HG03342 (cell line): ENCODE measurements around the gene OR12D1.
"Not testable (repeated sequence)": the region's sequence is repeated elsewhere in the genome, so short reads cannot be mapped to it uniquely, and the experiment has no call there.

Experiments used
- ATAC-seq: cut with Tn5 transposase; IDR thresholded peaks from one replicate; pipeline ENCODE4 v1.9.1; 2021; ENCODE audit warnings: mild to moderate bottlenecking, moderate library complexity; ENCODE audit not compliant: unreplicated experiment

The OR12D1 gene

DNA sequence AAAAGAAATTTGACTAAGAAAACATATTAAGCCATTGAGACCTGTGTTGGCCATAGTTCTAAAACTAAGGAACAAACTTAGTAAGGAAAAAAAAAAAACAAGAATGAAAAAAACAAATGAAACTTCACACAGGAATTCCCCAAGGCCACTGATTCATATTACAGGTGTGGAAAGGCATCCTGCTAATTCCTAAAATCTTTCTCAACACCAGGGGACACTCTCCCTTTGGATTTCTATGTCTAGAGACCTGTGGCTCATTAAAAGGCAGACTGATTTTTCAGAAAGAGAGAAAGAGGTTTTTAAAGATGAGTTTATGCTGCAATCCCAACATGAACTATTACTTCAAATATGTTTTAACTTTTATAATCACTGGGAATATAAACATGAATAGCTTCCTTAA, at the start of gene OR12D1:
OR12D1 (plus strand) TSS at position 341 of the 400 bp plus-strand sequence.
- no peak for ATAC-seq

GRCh38 chr6:29368765-29369164, 46.0 kb upstream of the OR12D1 start, which contains the start of gene OR5V1:
OR5V1 (minus strand) TSS chr6:29368865; CDS start chr6:29356195, 12,670 bp downstream.
- no peak for ATAC-seq

GRCh38 chr6:29375191-29375590, 39.5 kb upstream of the OR12D1 start, which contains the start of gene OR12D3:
OR12D3 (minus strand) TSS chr6:29375291; CDS start chr6:29375287, 4 bp downstream.
- no peak for ATAC-seq

DNA sequence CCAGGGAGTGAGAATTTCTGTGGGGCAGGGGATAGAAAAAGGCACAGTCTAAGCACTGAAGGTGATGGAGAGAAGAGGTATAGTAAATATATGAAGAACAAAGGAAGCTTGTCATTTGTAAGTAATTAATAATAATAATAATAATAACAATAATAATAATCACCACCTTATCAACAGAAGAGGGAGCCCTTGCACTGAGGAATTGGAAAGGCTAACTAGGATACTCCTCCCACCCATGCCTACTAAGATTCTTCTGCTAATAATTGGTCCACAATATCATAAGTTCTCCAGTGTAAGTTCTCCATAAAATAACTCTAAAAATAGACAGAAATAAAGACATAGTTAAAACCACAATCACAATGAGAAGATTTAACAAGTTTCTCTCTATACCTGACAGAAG, 38.7 kb upstream of the OR12D1 start:
- ATAC-seq: no peak

GRCh38 chr6:29388533-29388932, 26.2 kb upstream of the OR12D1 start:
- no peak for ATAC-seq

GRCh38 chr6:29395331-29395730, 19.4 kb upstream of the OR12D1 start, which contains the start of gene OR12D2:
OR12D2 (plus strand) TSS chr6:29395631; CDS start chr6:29396700, 1,069 bp downstream.
- no peak for ATAC-seq

- ATAC-seq: no peak
These were observed 15.2 kb upstream of the OR12D1 start for GRCh38 chr6:29399525-29399924.

DNA sequence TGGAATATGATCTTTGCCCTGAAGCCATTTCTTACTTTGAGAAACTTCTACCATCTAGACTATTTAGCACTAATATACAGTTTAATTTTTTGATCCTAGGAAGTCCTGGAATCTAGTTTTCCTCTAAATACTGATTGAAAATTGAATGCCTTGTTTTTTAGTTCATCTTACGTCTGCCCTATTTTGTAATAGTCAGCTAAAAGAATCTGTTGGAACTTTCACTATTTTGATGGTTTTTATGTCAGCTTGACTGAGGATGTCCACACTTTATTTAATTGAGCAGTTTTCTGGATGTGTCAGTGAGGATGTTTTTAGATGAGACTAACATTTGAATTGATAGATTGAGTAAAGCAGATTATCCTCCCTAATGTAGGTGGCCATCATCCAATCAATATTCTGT, 10.9 kb upstream of the OR12D1 start:
- no peak for ATAC-seq

- no peak for ATAC-seq
These were observed 4.8 kb downstream of the OR12D1 start for GRCh38 chr6:29419516-29419915.

DNA sequence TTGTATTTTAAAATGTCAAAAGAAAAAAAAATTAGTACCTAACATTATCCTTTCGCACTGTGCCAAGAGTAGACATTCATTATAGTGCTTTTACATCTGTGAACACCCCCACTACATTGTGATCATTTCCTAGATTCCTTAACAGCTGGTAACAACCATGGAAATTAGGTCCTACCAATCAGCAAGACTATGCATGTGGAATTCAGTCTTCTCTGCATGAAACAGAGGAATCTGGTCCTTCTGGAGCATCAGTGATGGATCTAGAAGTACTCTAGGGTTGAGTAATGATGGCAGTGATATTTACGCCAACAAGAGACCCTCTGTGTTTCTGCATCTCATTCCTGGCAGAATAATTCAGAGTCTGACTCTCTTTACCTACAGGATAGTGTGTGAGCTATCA, 9.4 kb downstream of the OR12D1 start:
- ATAC-seq: no peak

- ATAC-seq: no peak
These were observed 9.8 kb downstream of the OR12D1 start for GRCh38 chr6:29424575-29424974.

- no peak for ATAC-seq
These were observed 10.3 kb downstream of the OR12D1 start for GRCh38 chr6:29425075-29425474.

- no peak for ATAC-seq
These were observed 11.9 kb downstream of the OR12D1 start for GRCh38 chr6:29426654-29427053.

DNA sequence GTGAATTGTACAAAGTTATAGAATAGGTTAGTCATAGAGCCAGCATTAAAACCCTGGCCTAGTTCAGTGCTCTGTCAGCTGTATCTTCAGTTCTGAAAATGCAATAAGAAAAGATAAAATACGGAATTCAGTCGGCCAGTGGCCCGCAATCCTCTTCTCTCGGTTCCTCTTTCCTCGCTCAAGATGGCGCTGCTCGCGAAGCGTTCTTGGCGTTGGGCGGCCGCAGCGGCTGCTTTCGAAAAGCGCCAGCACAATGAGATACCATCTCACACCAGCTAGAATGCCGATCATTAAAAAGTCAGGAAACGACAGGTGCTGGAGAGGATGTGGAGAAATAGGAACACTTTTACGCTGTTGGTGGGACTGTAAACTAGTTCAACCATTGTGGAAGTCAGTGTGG, 22.0 kb downstream of the OR12D1 start:
- not testable (repeated sequence) for ATAC-seq

DNA sequence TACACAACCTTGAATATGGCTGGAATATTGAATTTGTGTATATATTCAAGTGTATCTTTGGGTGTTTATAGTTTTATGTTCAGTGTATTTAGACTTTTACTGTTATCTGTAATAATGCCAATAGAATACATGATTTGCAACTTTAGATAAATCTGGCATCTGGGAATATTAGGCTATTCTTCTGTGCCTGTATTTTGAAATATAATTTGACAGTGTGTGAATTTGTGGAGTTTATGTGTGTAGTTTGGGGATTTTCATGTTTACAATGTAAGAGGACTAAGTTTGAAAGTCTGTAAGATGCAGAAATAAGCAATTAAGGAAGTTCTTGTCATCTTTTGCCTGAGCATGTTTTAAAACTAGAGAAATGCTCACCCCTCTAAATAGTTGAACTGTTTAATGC, 24.3 kb downstream of the OR12D1 start, which contains the start of gene OR10C1:
OR10C1 (plus strand) TSS at position 301 of the 400 bp plus-strand sequence. CDS start 710 bp downstream, outside the sequence.
- ATAC-seq: no peak

DNA sequence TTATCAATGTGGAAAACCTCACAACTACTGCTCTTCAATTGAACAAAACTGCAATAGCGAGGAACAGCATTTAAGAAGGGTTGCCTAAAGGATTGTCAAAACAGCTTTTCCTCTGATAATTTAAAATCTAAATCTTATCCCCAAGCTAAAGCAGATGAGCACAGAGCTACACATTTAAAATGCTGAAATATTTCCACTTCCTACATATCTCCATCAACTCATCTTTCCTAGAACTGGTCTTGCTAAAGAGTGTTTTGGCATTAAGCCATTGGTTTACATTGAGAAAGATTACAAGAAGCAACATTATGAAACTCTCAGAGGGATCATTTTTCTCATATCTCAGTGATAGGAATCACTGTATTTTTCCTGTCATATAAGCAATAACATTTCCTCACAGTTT, 28.0 kb downstream of the OR12D1 start:
- ATAC-seq: no peak

DNA sequence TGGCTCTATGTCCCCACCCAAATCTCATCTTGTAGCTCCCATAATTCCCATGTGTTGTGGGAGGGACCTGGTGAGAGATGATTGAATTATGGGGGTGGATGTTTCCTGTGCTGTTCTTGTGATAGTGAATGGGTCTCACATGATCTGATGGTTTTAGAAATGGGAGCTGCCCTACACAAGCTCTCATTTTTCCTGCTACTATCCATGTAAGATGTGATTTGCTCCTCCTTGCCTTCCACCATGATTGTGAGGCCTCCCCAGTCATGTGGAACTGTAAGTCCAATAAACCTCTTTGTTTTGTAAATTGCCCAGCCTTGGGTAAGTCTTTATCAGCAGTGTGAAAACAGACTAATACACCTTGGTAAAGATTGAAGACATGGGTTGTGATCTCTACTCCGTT, 29.3 kb downstream of the OR12D1 start:
- not testable (repeated sequence) for ATAC-seq

- ATAC-seq: no peak
These were observed 32.9 kb downstream of the OR12D1 start for GRCh38 chr6:29447670-29448069.

DNA sequence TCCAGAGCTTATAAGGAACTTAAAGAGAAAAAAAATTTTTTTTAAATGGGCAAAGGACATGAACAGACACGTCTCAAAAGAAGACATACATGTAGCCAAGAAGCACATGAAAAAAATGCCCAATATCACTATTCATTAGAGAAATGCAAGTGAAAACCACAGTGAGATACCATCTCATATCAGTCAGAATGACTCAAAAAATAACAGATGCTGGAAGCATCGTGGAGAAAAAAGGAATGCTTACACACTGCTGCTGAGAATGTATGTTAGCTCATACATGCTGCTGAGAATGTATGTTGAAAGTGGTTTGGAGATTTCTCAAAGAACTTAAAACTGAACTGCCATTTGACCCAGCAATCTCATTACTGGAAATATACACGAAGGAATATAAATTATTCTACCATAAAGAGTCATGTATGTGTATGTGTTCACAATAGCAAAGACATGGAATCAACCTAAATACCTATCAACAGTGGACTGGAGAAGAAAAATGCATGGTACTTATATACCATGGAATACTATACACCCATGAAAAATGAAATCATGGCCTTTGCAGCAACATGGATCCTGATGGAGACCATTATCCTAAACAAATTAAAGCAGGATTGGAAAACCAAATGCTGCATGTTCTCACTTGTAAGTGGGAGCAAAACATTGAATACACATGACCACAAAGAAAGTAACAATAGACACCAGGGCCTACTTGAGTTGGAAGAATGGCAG, 36.9 kb downstream of the OR12D1 start:
- no peak for ATAC-seq

DNA sequence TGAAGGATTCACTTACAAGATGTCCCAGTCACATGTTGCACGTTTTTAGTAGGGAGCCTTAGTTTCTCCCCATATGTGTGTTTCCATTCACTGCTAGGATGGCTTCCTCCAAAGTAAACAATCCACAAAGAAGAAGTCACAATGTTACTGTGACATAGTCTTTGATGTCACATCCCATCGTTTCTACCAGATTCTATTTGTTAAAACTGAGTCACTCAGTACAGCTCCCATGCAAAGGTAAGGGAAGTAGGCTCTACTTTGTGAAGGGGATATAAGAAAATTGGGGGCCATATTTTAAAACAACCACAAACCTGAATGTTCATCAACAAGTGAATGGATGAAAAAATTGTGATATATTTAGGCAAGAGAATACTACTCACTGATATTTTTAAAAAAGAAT, 42.2 kb downstream of the OR12D1 start, which contains the start of the genes OR11A1 and OR2H1:
OR11A1 (minus strand) TSS at position 101 of the 400 bp plus-strand sequence. CDS start 29,430 bp downstream, outside the sequence.
OR2H1 (plus strand) TSS at position 185 of the 400 bp plus-strand sequence. CDS start 4,615 bp downstream, outside the sequence.
- ATAC-seq: no peak

- no peak for ATAC-seq
These were observed 46.5 kb downstream of the OR12D1 start for GRCh38 chr6:29461021-29461814.
